ENCODE results near the gene MND1. TPM values are rescaled to one million over a fixed set of nuclear protein-coding genes. Genes with fewer than 3 reads are reported as not detected.

Gene MND1
- total and polyA plus RNA-seq, 7 donors, result 0.12 to 1.4 (median 0.40) TPM; not detected in 3

- DNase-seq, result no peak
- intact Hi-C loops (cut with DNase I), result no loop called here
- H3K27ac ChIP-seq, result no peak overlapping the region
- H3K27me3 ChIP-seq (ENCODE audit: insufficient read depth in 3 of 3, low read length in 2 of 3), result no peaks in the 10 kb centered on the region
- H3K4me1 ChIP-seq, result no peaks in the 10 kb centered on the region
- no peak overlapping the region for H3K4me3 ChIP-seq
- no peaks in the 10 kb centered on the region for H3K9me3 ChIP-seq
- no peak for ATAC-seq
- 90 to 95% (median 94%) methylated on average over 3 of the region's 3 CpGs for WGBS, 3 donors
- TF ChIP-seq, protein P1, sequence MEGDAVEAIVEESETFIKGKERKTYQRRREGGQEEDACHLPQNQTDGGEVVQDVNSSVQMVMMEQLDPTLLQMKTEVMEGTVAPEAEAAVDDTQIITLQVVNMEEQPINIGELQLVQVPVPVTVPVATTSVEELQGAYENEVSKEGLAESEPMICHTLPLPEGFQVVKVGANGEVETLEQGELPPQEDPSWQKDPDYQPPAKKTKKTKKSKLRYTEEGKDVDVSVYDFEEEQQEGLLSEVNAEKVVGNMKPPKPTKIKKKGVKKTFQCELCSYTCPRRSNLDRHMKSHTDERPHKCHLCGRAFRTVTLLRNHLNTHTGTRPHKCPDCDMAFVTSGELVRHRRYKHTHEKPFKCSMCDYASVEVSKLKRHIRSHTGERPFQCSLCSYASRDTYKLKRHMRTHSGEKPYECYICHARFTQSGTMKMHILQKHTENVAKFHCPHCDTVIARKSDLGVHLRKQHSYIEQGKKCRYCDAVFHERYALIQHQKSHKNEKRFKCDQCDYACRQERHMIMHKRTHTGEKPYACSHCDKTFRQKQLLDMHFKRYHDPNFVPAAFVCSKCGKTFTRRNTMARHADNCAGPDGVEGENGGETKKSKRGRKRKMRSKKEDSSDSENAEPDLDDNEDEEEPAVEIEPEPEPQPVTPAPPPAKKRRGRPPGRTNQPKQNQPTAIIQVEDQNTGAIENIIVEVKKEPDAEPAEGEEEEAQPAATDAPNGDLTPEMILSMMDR (IDR thresholded peaks at IDR 0.05), result no peak
- H3K36me3 ChIP-seq (ENCODE audit: insufficient read depth in 1 of 2, low read depth in 1 of 2), result no peaks in the 10 kb centered on the region
These were observed 77.5 kb downstream of the MND1 start for GRCh38 chr4:153421941-153422340.

DNA sequence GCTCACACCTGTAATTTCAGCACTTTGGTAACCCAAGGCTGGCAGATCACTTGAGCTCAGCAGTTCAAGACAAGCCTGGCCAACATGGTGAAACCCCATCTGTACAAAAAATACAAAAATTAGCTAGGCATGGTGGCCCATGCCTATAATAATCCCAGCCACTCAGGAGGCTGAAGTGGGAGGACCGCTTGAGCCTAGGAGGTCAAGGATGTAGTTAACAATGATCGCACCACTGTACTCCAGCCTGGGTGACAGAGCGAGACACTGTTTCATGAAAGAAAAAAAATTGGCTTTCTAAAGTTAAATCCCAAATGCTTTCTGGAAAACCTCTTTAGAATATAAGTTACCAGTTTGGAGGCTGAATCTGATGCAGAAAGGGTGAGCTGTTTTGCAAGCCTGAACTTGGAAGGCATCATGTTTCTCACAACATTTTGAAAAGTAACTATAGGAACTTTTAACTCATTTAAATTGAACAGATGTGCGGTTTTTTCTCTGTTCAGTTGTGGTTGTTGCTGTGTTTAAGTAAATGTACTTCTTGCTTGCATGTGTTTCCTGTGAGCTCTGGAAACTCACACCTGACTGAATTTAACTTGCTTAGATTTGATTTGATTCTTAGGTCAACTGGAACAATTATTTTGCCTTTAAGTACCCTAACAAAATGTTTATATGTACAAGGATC lies 81.9 kb downstream of the MND1 start:
- no peak overlapping the region for H3K27ac ChIP-seq
- DNase-seq (no peak), ATAC-seq (no peak)
- TF ChIP-seq, protein P1 (IDR thresholded peaks at IDR 0.05), result no peak
- no peaks in the 10 kb centered on the region for H3K27me3 ChIP-seq (ENCODE audit: insufficient read depth in 3 of 3, low read length in 2 of 3)
- H3K4me1 ChIP-seq, result no peaks in the 10 kb centered on the region
- no peaks in the 10 kb centered on the region for H3K9me3 ChIP-seq
- H3K4me3 ChIP-seq, result no peak overlapping the region
- WGBS, 3 donors, result 86 to 92% (median 91%) methylated on average over 4 of the region's 4 CpGs
- H3K36me3 ChIP-seq (ENCODE audit: insufficient read depth in 1 of 2, low read depth in 1 of 2), result no peaks in the 10 kb centered on the region
- intact Hi-C loops (cut with DNase I), result no loop called here

DNA sequence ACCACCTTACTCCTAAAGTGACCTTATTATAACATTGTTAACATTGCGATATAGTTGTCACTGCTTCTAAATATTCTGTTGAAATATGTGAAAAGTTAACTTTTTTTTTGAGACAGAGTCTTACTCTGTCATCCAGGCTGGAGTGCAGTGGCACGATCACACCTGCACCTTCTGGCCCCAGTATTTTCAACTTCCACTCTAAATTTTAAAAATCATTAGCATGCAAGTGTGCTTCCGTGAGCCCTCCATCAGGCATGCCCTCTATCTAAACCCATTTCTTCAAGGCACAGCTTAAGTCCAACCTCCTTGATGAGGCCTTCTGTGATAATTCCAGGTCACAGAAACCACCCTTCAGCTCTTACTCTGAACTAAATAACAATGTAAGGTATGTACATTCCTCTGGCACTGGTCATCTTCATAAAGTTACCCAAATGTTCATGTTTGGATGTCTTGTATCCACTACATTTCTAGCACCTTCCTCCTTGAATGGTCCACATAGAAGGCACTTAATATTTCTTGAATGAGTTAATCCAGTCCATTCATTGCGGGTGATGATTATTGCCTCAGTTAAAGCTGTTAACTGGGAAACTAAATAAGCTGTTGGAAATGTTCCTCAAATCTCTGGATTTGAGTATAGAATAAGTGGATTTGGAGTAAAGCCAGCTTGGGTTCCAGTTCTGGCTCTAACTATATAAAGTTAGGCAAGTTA lies 83.0 kb downstream of the MND1 start:
- ATAC-seq, result no peak
- Histone ChIP-seq H3K36me3 (ENCODE audit: insufficient read depth in 1 of 2, low read depth in 1 of 2) (no peaks in the 10 kb centered on the region), H3K9me3 (no peaks in the 10 kb centered on the region), H3K4me1 (no peaks in the 10 kb centered on the region), H3K27ac (no peak overlapping the region), H3K4me3 (no peak overlapping the region), H3K27me3 (ENCODE audit: insufficient read depth in 3 of 3, low read length in 2 of 3) (no peaks in the 10 kb centered on the region)
- 97 to 99% (median 98%) methylated on average over 4 of the region's 4 CpGs for WGBS, 3 donors
- TF ChIP-seq, protein P1 (IDR thresholded peaks at IDR 0.05), result no peak
- intact Hi-C loops (cut with DNase I), result no loop called here
- DNase-seq, result no peak

GRCh38 chr4:153428941-153429475 lies 84.5 kb downstream of the MND1 start:
- ATAC-seq (no peak), DNase-seq (no peak)
- Histone ChIP-seq H3K27ac (no peak overlapping the region), H3K4me1 (no peaks in the 10 kb centered on the region), H3K36me3 (ENCODE audit: insufficient read depth in 1 of 2, low read depth in 1 of 2) (no peaks in the 10 kb centered on the region), H3K9me3 (no peaks in the 10 kb centered on the region), H3K4me3 (no peak overlapping the region), H3K27me3 (ENCODE audit: insufficient read depth in 3 of 3, low read length in 2 of 3) (no peaks in the 10 kb centered on the region)
- 57 to 76% (median 65%) methylated on average over 3 of the region's 3 CpGs for WGBS, 3 donors
- TF ChIP-seq, protein P1 (IDR thresholded peaks at IDR 0.05), result no peak
- intact Hi-C loops (cut with DNase I), result no loop called here

All from psoas muscle (tissue), 8 donors.